GM23248 (cell line): ENCODE measurements around the gene SPACA5B.
"Not testable (repeated sequence)": the region's sequence is repeated elsewhere in the genome, so short reads cannot be mapped to it uniquely, and the experiment has no call there.

Source experiments
- EZH2 ChIP-seq: fragments of 200-600 bp; sonication (generic); IDR thresholded peaks from 2 replicates; pipeline ENCODE4 v1.6.1; 2018; ENCODE audit warnings: antibody characterized with exemption, mild to moderate bottlenecking; ENCODE audit not compliant: insufficient read depth, poor library complexity, severe bottlenecking
- EZH2phosphoT487 ChIP-seq: fragments of 200-600 bp; sonication (generic); IDR thresholded peaks from 2 replicates; pipeline ENCODE4 v1.6.1; 2018; ENCODE audit warnings: antibody characterized with exemption, moderate library complexity, mild to moderate bottlenecking, low read depth; ENCODE audit not compliant: insufficient read depth

GRCh38 chrX:48166322-48166721 is 35.9 kb downstream of the SPACA5B start:
- TF ChIP-seq EZH2, EZH2phosphoT487: not testable (repeated sequence)
